Measurements from ENCODE around the gene B3GNT7. TPM values are rescaled to one million over a fixed set of nuclear protein-coding genes. Genes with fewer than 3 reads are reported as not detected.
A peak's percentile ranks its signal among the peaks of the same experiment; 100 is the strongest.

B3GNT7 gene
- polyA plus RNA-seq, 1 experiment, result 0.15 TPM

- Histone ChIP-seq H3K27me3 (ENCODE audit: control insufficient read depth, insufficient read depth, low read length) (no peaks in the 10 kb centered on the region; the same call in 1 of the 2 replicates), H3K36me3 (ENCODE audit: control insufficient read depth, insufficient read depth, low read length) (no peaks in the 10 kb centered on the region), H3K4me3 (ENCODE audit: low read depth, low read length) (no peak overlapping the region)
- TF ChIP-seq CTCF (IDR thresholded peaks at IDR 0.05; ENCODE audit: insufficient read depth, low read depth, low read length), result no peak
- DNase-seq (ENCODE audit: low read depth), result no peak
- ChIA-PET POLR2A (no interaction called here), CTCF (interaction anchor here (0.8 to 5.0 kb wide), 19 partner anchors 9 to 308 kb away, joined by 3 to 75 read pairs (median 10); no protein-coding TSS in a partner anchor)
Measured at GRCh38 chr2:231411237-231411636, 15.7 kb downstream of the B3GNT7 start.

GRCh38 chr2:231411831-231412617, 16.5 kb downstream of the B3GNT7 start:
- peak; percentile 93 for TF ChIP-seq CTCF (IDR thresholded peaks at IDR 0.05; ENCODE audit: insufficient read depth, low read depth, low read length)
- H3K27me3 ChIP-seq (ENCODE audit: control insufficient read depth, insufficient read depth, low read length), result no peaks in the 10 kb centered on the region; the same call in 1 of the 2 replicates
- ChIA-PET POLR2A (interaction anchor here (0.6 kb wide), 2 partner anchors 40 to 109 kb away, joined by 6 to 23 read pairs; no protein-coding TSS in a partner anchor), CTCF (interaction anchor here (0.6 to 5.0 kb wide), 49 partner anchors 9 to 371 kb away, joined by 3 to 75 read pairs (median 5); no protein-coding TSS in a partner anchor)
- H3K4me3 ChIP-seq (ENCODE audit: low read depth, low read length), result peak overlapping the region; percentile 64
- DNase-seq (ENCODE audit: low read depth), result peak; percentile 29
- no peaks in the 10 kb centered on the region for H3K36me3 ChIP-seq (ENCODE audit: control insufficient read depth, insufficient read depth, low read length)

GRCh38 chr2:231412618-231412963, 17.1 kb downstream of the B3GNT7 start:
- no peak for TF ChIP-seq CTCF (IDR thresholded peaks at IDR 0.05; ENCODE audit: insufficient read depth, low read depth, low read length)
- Histone ChIP-seq H3K27me3 (ENCODE audit: control insufficient read depth, insufficient read depth, low read length) (no peaks in the 10 kb centered on the region; the same call in 1 of the 2 replicates), H3K4me3 (ENCODE audit: low read depth, low read length) (peak overlapping the region; percentile 18; the same call in 1 of the 2 replicates), H3K36me3 (ENCODE audit: control insufficient read depth, insufficient read depth, low read length) (no peaks in the 10 kb centered on the region)
- ChIA-PET CTCF (interaction anchor here (0.6 to 5.0 kb wide), 45 partner anchors 9 to 382 kb away, joined by 3 to 75 read pairs (median 5); no protein-coding TSS in a partner anchor), POLR2A (interaction anchor here (0.6 kb wide), 2 partner anchors 39 to 110 kb away, joined by 6 to 23 read pairs; no protein-coding TSS in a partner anchor)
- no peak for DNase-seq (ENCODE audit: low read depth)

GRCh38 chr2:231413456-231413855, 17.9 kb downstream of the B3GNT7 start:
- Histone ChIP-seq H3K4me3 (ENCODE audit: low read depth, low read length) (no peak overlapping the region), H3K27me3 (ENCODE audit: control insufficient read depth, insufficient read depth, low read length) (no peaks in the 10 kb centered on the region; the same call in 1 of the 2 replicates), H3K36me3 (ENCODE audit: control insufficient read depth, insufficient read depth, low read length) (no peaks in the 10 kb centered on the region)
- no peak for DNase-seq (ENCODE audit: low read depth)
- ChIA-PET POLR2A (no interaction called here), CTCF (interaction anchor here (1.1 to 5.0 kb wide), 20 partner anchors 8 to 369 kb away, joined by 3 to 75 read pairs (median 8); no protein-coding TSS in a partner anchor)
- no peak for TF ChIP-seq CTCF (IDR thresholded peaks at IDR 0.05; ENCODE audit: insufficient read depth, low read depth, low read length)

- no peaks in the 10 kb centered on the region for H3K36me3 ChIP-seq (ENCODE audit: control insufficient read depth, insufficient read depth, low read length)
- H3K4me3 ChIP-seq (ENCODE audit: low read depth, low read length), result no peak overlapping the region
- ChIA-PET POLR2A (no interaction called here), CTCF (interaction anchor here (1.1 to 5.0 kb wide), 12 partner anchors 12 to 311 kb away, joined by 3 to 75 read pairs (median 18); no protein-coding TSS in a partner anchor)
- H3K27me3 ChIP-seq (ENCODE audit: control insufficient read depth, insufficient read depth, low read length), result no peaks in the 10 kb centered on the region; the same call in 1 of the 2 replicates
- DNase-seq (ENCODE audit: low read depth), result no peak
- TF ChIP-seq CTCF (IDR thresholded peaks at IDR 0.05; ENCODE audit: insufficient read depth, low read depth, low read length), result no peak
Measured at GRCh38 chr2:231413921-231414476, 18.5 kb downstream of the B3GNT7 start.
